Activated CD4-positive, CD25-positive, alpha-beta regulatory T cell treated with anti-CD3 and anti-CD28 coated beads, Interleukin-2, amount 50 U/mL, for 24 hours (primary cell): Measurements from ENCODE around the gene ZC3H18.

ENCODE experiments used
- ATAC-seq, 2 donors: fragments of 150-1000 bp; cut with Tn5 transposase; one replicate each; pipeline ENCODE4 v1.10.0; 2021; ENCODE audit warnings: mild to moderate bottlenecking in 1 of 2, moderate library complexity in 1 of 2

Gene ZC3H18

GRCh38 chr16:88533381-88533917 is 36.8 kb upstream of the ZC3H18 start:
- ATAC-seq = no peak

- ATAC-seq = peak; percentile 80 to 81
These were observed 36.1 kb upstream of the ZC3H18 start for GRCh38 chr16:88533932-88534637.

DNA sequence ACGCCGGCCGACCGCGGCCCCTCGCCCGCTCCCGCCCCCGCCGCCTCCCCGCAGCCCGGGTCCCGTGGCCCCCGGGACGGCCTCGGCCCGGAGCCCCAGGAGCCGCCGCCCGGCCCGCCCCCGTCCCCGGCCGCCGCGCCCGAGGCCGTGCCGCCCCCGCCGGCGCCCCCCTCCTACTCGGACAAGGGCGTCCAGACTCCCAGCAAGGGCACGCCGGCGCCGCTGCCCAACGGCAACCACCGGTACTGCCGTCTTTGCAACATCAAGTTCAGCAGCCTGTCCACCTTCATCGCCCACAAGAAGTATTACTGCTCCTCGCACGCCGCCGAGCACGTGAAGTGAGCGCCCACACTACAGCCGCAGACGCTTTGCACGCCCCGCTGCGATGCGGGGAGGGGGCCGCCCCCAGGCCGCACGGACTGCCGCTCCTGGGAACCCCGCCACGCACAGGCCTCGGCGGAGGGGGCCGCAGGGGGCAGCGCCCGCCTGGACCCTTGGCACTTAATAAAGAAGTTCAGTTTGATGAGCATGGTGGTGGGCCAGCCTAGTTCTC is 35.5 kb upstream of the ZC3H18 start:
- peak; percentile 4 to 10 for ATAC-seq

DNA sequence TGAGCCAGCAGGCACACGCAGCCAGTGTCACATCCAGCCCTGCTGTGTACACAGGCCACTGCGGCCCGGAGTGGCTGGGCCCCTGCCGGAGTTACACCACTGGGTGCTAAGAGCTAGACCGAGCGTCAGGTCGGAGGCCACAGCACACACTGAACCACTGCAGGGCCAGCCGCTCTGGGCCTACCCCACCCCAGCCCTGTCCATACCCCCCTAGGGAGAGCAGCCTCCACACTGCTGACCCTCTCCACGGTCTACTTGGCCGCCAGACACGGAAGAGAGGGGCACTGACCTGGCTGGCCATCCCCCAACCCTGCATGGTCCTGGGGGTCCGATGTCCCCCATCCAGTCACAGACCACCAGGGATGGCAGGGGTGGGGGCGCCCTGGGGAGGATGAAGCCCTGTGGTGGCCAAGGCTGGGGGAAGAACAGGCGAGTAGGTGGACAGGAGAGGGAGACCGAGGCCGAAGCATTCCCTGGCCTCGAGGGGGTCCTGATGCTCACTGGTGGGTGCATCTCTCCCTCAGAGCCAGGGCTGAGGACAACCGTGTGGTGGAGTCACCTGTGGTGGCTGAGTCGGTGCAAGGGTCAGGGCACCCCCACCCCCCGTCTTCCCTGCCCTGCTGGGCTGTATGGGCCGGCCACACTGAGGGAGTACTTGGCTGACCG is 34.9 kb upstream of the ZC3H18 start:
- ATAC-seq = no peak

GRCh38 chr16:88535857-88536222 is 34.4 kb upstream of the ZC3H18 start:
- ATAC-seq = no peak

- ATAC-seq = no peak
These were observed 33.7 kb upstream of the ZC3H18 start for GRCh38 chr16:88536510-88536909.

DNA sequence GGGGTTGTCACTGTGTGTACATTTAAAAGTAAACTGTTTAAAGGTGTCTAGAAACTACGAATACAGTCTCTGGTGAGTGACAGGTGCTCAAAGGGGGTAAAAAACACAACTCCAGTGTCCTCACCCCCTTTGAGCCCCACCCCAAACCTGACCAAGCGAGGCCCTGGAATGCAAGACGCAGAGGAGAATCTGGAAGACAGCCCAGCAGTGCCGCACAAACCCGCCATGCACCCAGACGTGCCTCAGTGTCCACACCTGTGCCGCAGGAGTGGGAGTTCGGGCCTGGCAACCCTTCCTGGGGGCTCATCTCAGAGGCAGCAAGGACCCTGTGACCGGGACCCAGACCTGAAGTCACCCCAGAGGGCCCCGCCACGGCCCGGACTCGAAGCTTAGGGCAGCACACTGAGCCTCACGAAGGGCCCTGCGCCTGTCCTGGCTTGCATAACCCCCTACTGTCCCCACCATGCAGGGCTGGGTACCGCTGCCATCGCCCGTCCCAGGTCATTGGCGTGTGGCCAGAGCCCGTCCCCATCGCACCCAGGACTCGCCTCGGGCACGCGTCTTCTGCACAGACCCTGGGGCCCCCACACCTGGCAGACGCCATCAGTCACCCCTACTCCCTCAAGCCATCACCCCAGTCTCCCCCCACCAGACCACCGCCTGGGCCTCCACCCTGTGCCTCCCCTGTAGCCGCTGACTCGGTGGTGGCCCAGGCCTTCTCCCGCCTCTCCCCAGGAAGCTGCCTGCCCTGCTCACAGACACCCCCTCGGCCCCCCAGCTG is 33.0 kb upstream of the ZC3H18 start:
- no peak for ATAC-seq

DNA sequence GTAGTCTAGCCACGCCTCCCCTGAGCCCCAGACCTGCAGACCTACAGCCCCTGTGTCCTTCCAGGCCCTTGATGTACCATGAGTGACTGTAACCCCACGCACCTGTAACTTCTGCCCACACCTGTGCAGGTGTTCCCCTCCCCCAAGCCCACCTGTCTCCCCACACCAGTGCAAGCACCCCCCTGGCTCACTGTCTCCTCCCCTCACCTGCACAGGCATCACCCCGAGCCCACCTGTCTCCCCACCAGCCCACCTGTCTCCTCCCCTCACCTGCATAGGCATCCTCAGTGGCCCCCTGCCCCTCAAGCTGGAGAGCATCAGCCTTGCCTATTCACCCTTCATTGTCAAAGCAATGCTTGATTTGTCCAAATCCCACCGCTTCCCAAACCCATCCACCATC is 32.3 kb upstream of the ZC3H18 start:
- no peak for ATAC-seq

DNA sequence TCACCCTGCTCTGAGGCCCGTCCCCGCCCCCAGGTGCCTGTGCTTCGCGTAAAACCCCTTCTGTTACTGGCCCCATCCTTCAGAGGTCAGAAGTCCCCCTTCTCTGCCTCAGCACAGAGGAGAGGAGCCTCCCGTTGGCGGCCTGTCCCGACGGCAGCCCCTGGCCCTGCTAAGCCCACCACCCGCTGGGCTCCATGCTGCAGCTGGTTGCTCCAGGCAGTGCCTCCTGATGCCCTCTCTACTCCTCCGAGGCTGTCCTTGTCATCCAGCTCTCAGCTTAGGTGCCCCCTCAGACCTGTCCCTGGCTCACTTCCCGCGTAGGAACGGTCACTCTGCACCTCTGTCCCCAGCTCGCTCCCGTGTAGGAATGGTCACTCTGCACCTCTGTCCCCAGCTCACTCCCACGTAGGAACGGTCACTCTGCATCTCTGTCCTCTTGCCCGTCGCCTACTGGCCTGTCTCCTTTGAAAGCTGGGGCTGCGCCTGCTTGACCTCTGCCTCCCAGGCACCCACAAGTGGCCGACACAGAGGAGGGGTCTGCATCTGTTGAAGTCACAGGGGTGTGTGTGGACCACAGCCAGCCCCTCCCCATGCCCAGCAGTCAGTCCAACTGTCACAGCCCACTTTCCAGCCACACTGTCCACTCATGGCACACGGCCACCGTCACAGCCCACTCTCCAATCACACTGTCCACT is 31.7 kb upstream of the ZC3H18 start:
- no peak for ATAC-seq

DNA sequence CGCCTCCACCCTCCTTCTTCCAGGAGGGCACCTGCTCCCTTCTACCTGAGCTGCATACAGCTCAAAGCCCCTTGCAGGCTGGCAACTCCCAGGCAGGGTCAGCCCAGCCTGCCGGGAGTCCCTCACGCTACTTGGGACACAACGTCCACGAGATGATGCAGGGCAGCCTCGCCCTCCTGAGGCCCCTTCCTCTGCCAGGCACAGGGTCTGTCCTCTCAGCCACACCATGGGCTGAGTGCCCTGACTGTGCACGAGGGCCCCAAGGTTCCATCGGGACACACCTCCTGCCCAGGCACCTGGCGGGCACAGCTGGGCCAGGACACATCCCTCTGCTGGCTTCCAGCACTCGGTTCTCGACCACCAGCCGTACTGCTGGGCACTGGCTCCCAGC is 30.9 kb upstream of the ZC3H18 start:
- no peak for ATAC-seq

GRCh38 chr16:88539652-88540345 is 30.4 kb upstream of the ZC3H18 start:
- ATAC-seq = no peak

DNA sequence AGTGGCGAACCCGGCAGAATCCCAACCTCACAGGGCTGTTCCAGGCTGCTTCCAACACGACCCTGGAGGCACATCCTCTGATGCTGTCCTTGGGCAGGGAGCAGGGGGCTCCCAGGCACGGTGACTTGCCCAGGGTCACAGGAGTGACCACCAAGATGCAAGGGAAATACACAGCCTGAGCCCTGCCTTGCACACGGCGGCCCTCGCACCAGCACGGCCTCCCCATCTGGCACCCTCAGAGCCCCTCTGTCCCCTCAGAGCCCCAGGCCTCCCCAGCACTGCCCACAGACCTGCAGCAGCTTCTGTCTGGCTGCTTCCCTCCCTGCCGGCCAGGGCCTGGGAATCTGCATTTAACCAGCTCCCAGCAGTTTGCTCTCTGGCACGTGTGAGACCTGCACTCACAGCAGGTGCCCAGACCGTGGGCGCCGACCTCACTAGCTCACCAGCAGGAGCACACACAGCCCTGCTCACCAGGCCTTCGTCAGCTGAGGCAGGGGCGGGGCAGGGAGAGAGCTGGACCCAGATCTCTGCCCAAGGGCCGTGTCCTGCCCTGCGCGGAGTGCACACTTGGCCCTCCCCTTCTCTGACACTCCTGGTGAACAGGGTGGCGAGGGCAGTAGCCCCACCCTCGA is 29.7 kb upstream of the ZC3H18 start:
- ATAC-seq = no peak

- ATAC-seq = no peak
These were observed 28.2 kb upstream of the ZC3H18 start for GRCh38 chr16:88541831-88542616.

- no peak for ATAC-seq
These were observed 26.9 kb upstream of the ZC3H18 start for GRCh38 chr16:88543230-88543813.

DNA sequence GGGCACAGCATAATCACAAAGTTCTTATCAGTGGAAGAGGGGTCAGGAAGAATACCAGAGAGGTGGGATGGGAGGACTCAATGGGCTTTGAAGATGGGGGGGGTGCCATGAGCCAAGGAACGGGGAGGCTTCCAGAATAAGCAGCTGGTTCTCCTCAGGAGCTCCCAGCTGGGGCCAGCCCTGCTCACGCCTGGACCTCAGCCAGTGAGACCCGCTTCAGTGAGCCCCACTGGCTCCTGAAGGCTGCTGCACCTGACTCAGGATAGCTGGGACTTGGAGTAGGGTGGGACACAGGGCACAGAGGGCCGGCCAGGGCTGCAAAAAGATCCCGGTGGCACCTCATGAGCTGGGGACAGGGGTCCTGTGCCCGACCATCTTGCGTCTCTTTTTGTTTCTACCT is 24.4 kb upstream of the ZC3H18 start:
- ATAC-seq = no peak

DNA sequence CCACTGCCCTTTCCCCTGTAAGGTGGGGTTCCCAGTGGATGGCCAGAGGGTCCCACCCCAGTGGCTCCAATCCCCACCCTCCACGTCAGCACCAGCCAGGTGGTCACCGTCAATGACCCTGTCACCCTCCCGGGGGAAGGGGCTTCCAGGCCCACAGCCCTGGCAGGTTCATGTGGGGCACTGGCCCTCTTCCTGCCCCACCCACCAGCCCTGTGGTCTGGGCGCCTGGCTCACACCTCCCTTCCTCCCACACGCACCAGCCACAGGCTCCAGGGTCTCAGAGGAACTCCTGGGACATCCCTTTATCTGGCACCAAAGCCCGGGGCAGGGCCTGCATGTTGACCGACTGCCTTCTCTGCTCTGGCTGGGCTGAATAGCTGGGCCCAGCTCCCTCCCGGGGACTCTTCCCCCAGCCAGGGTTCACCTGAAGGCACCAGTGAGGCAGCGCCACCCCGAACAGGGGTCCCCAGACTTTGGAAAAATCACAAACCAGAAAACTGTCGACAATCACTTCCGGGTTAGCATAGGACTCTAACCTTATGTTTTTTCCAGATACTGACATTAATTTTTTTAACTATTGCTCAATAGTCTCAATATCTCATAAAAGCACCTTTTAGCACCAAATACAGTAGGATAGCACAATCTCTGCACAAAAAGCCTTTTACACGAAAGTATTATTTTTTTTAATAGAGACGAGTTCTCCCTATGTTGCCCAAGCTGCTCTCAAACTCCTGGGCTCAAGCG is 21.9 kb upstream of the ZC3H18 start:
- no peak for ATAC-seq

DNA sequence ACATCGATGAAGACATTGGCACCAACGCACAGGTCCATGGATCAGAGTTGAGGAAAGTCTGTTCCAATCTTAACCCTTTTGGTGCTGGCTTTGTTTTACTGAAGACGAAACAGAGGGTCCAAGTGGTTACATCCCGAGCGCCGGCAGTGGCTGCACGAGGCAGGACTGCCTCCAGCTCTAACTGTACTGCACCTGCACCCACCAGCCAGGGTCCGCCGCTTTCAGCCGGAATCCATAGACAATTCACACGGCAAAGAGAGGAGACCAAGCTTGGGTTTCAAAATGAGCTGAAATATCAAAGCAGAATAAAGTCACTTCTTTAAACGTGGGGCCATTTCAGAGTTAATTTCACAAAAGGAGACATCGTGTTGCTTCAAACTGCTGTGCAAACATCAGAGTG is 21.2 kb upstream of the ZC3H18 start:
- no peak for ATAC-seq

DNA sequence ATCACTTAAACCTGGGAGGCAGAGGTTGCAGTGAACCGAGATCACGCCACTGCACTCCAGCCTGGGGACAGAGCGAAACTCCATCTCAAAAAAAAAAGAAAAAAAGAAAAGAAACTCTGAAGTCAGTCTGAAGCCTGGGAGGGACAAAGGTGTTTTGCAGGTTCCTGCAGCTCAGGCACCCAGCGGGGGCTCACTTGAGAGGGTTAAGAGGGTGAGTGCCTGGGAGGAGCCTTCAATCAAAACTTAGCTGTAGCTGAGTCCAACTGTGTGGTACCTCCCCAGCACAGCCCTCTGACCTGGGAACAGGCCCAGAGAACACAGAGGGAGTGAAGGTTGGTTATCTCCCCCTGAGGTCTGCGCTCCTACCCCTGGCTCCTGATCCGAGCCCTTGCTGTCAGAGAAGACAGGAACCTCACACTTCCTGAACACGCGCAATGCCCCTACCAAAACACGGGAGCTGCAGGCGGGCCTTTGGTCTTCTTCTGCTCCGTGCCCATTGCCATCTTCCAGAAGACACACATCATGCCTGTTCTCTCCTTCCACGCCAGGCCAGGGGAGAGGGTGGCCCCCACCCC is 20.4 kb upstream of the ZC3H18 start:
- ATAC-seq = no peak

- ATAC-seq = peak; percentile 21 to 73
These were observed 19.9 kb upstream of the ZC3H18 start for GRCh38 chr16:88550246-88550661.
